A673 (cell line): ENCODE results near the gene CREB3L2. TPM values are rescaled to one million over a fixed set of nuclear protein-coding genes. Genes with fewer than 3 reads are reported as not detected.
A peak's percentile ranks its signal among the peaks of the same experiment; 100 is the strongest.

Source experiments
- BruUV-seq: library from RNA; stranded (reverse); fragments of 400-500 nt; replicated peaks from 2 replicates; lab custom pipeline; 2021; lab: Mats Ljungman, UMichigan
- CTCF ChIA-PET: fragments of 300-600 bp; sonication (Branson Sonifier 250); formaldehyde crosslinking; loops from one replicate; lab custom pipeline; 2022; ENCODE audit warnings: antibody characterized with exemption; lab: Charles Lee
- POLR2A ChIA-PET: fragments of 300-600 bp; sonication (Branson Sonifier 250); formaldehyde crosslinking; loops from one replicate; lab custom pipeline; 2022; ENCODE audit warnings: antibody characterized with exemption; ENCODE audit not compliant: low non-redundant PET; lab: Charles Lee
- DNase-seq: peaks from one replicate; pipeline ENCODE4 v3.0.0-alpha.2; 2015; ENCODE audit warnings: low spot score
- H3K27ac ChIP-seq: fragments of 200-600 bp; sonication (generic); 2 replicates; pipeline ENCODE4 v1.5.1; 2016; ENCODE audit warnings: mixed run types, low read depth, mild to moderate bottlenecking, mixed read lengths, antibody characterized with exemption, low read length; ENCODE audit not compliant: poor library complexity, severe bottlenecking
- H3K27me3 ChIP-seq: fragments of 200-600 bp; sonication (generic); replicated peaks from 2 replicates; pipeline ENCODE4 v1.6.1; 2017; ENCODE audit warnings: mixed run types, low read depth, mild to moderate bottlenecking, mixed read lengths, antibody characterized with exemption, low read length; ENCODE audit not compliant: insufficient read depth, poor library complexity
- H3K36me3 ChIP-seq: fragments of 200-600 bp; sonication (generic); 2 replicates; pipeline ENCODE4 v1.6.1; 2016; ENCODE audit warnings: mixed run types, mild to moderate bottlenecking, mixed read lengths, antibody characterized with exemption, low read length; ENCODE audit not compliant: insufficient read depth, poor library complexity, severe bottlenecking
- H3K4me1 ChIP-seq: fragments of 200-600 bp; sonication (generic); 2 replicates; pipeline ENCODE4 v1.6.1; 2017; ENCODE audit warnings: mixed run types, mild to moderate bottlenecking, mixed read lengths, antibody characterized with exemption, low read length; ENCODE audit not compliant: insufficient read depth, poor library complexity, severe bottlenecking
- H3K4me3 ChIP-seq: fragments of 200-600 bp; sonication (generic); 2 replicates; pipeline ENCODE4 v1.5.1; 2016; ENCODE audit warnings: low read depth, mixed run types, mild to moderate bottlenecking, mixed read lengths, low read length; ENCODE audit not compliant: poor library complexity, severe bottlenecking
- H3K9me3 ChIP-seq: fragments of 200-600 bp; sonication (generic); 2 replicates; pipeline ENCODE4 v1.6.1; 2016; ENCODE audit warnings: mixed run types, low read depth, mild to moderate bottlenecking, mixed read lengths, antibody characterized with exemption, low read length; ENCODE audit not compliant: poor library complexity, severe bottlenecking
- EZH2 ChIP-seq: fragments of 200-600 bp; sonication (generic); IDR thresholded peaks from 2 replicates; pipeline ENCODE4 v1.6.1; 2017; ENCODE audit warnings: borderline replicate concordance, low read depth, mild to moderate bottlenecking, mixed read lengths, antibody characterized with exemption, low read length; ENCODE audit not compliant: poor library complexity, severe bottlenecking
- intact Hi-C: fragments of 100-400 bp; cut with micrococcal nuclease; formaldehyde crosslinking; loops from one replicate; pipeline ENCODE4 v1.10.0; 2022; ENCODE audit not compliant: unreplicated experiment
- total RNA-seq: library from RNA; stranded (reverse); gene quantifications from 2 replicates; pipeline ENCODE4 v1.2.3, GENCODE V29; 2021
- TF ChIP-seq, protein P1 (sequence below): fragments of 300-800, 200-600 bp; sonication (generic); conservative IDR thresholded peaks from 2 replicates; pipeline ENCODE4 v1.5.1; 2017; ENCODE audit warnings: low read depth, mild to moderate bottlenecking, antibody characterized with exemption, low read length, moderate library complexity, mixed read lengths

CREB3L2 gene
- total RNA-seq, 1 experiment from 2014 or later: 17.0 TPM

- Histone ChIP-seq H3K36me3 (no peaks in the 10 kb centered on the region), H3K27me3 (no peaks in the 10 kb centered on the region), H3K4me1 (no peaks in the 10 kb centered on the region), H3K9me3 (no peaks in the 10 kb centered on the region), H3K27ac (no peak overlapping the region), H3K4me3 (no peak overlapping the region)
- CTCF ChIA-PET: no interaction called here
- TF ChIP-seq EZH2: no peak
- TF ChIP-seq, protein P1, sequence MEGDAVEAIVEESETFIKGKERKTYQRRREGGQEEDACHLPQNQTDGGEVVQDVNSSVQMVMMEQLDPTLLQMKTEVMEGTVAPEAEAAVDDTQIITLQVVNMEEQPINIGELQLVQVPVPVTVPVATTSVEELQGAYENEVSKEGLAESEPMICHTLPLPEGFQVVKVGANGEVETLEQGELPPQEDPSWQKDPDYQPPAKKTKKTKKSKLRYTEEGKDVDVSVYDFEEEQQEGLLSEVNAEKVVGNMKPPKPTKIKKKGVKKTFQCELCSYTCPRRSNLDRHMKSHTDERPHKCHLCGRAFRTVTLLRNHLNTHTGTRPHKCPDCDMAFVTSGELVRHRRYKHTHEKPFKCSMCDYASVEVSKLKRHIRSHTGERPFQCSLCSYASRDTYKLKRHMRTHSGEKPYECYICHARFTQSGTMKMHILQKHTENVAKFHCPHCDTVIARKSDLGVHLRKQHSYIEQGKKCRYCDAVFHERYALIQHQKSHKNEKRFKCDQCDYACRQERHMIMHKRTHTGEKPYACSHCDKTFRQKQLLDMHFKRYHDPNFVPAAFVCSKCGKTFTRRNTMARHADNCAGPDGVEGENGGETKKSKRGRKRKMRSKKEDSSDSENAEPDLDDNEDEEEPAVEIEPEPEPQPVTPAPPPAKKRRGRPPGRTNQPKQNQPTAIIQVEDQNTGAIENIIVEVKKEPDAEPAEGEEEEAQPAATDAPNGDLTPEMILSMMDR: no peak
- DNase-seq: no peak
- POLR2A ChIA-PET: no interaction called here
- BruUV-seq: no TSS peak
- intact Hi-C loops: no loop called here
These were observed 41.9 kb downstream of the CREB3L2 start for GRCh38 chr7:137960020-137960419.

DNA sequence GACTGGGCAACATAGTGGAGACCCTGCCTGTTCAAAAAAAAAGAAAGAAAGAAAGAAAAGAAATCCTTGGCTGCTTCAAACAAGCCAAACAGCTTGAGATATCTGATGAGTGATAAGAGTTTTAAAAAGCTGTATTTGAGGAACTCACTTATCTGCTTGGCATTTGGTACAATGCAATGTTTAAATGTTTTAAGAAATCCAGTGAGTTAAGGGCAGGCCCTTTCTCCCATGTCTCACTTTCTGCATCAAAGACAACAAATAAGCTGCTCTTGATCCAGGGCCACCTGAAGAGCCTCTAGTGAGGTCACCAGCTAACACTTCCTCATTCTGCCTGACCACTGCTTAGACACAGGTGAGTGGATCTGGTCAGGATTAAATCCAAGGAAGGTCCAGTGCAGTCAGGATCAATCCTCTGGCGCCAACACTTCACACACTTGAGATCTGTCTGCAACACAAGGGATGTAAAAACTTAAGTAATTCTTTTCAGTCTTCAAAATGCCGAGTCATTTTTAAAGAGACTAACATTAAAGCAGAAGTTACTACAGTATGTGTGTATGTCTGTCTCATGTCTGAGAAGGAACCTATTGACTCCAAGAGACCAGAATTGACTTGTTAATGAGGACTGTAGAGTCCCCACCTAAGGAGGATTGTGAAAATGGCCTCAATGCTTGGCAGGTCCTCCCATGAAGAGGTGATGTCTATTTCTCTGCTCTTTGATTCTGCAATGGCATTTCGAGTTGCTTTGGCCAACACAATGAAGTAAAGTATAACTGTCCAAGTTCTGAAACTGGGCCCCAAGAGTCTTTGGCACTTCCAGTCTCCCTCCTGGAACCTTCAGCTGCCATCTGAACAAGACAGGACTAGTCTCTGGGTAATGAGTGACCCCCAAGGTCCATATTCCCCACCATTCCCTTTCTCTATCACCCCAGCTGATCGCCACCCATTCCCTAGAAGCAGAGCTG lies 43.1 kb downstream of the CREB3L2 start:
- ChIA-PET CTCF (no interaction called here), POLR2A (interaction anchor here (0.6 kb wide), 1 partner anchor 467 kb away, joined by 5 read pairs; no protein-coding TSS in a partner anchor)
- no peak overlapping the region for H3K4me3 ChIP-seq
- no TSS peak for BruUV-seq
- H3K4me1 ChIP-seq: no peaks in the 10 kb centered on the region
- no peak overlapping the region for H3K27ac ChIP-seq
- H3K27me3 ChIP-seq: no peaks in the 10 kb centered on the region
- H3K9me3 ChIP-seq: no peaks in the 10 kb centered on the region
- TF ChIP-seq, protein P1: no peak
- TF ChIP-seq EZH2: no peak
- no peaks in the 10 kb centered on the region for H3K36me3 ChIP-seq
- intact Hi-C loops: no loop called here
- no peak for DNase-seq

DNA sequence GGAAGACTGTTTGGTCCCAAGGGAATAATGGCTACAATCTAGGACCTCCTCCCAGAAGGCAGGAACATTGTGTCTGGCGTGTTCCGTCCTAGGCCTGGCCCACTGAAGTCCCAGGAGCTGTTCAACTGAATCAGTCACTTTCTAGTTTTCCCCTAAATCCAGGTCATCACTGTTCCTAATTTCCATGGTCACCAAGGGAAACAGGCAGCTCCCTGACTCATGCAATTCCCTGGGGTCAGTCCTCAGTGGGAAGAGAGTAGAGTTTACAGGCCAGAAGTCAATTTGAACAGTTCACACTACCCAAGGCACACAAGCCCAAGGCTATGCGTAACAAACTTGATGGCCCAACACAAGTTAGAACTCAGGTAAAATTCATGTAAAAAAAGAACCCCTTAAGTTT lies 44.0 kb downstream of the CREB3L2 start:
- Histone ChIP-seq H3K27me3 (no peaks in the 10 kb centered on the region), H3K4me3 (no peak overlapping the region), H3K4me1 (peaks cover 5% of the 10 kb centered on the region), H3K27ac (peak overlapping the region; percentile 13), H3K36me3 (no peaks in the 10 kb centered on the region), H3K9me3 (no peaks in the 10 kb centered on the region)
- DNase-seq: peak; percentile 17
- POLR2A ChIA-PET: no interaction called here
- TF ChIP-seq, protein P1: no peak
- BruUV-seq: no TSS peak
- intact Hi-C loops: no loop called here
- CTCF ChIA-PET: no interaction called here
